ENCODE data around the gene TP53INP2. TPM values are rescaled to one million over a fixed set of nuclear protein-coding genes. Genes with fewer than 3 reads are reported as not detected.

Gene TP53INP2
- total and polyA plus RNA-seq, 2 of the 13 experiments (the other 11 are each of a cell fraction or from before 2014, with no cell fraction given), result 5.2 to 18.8 TPM

DNA sequence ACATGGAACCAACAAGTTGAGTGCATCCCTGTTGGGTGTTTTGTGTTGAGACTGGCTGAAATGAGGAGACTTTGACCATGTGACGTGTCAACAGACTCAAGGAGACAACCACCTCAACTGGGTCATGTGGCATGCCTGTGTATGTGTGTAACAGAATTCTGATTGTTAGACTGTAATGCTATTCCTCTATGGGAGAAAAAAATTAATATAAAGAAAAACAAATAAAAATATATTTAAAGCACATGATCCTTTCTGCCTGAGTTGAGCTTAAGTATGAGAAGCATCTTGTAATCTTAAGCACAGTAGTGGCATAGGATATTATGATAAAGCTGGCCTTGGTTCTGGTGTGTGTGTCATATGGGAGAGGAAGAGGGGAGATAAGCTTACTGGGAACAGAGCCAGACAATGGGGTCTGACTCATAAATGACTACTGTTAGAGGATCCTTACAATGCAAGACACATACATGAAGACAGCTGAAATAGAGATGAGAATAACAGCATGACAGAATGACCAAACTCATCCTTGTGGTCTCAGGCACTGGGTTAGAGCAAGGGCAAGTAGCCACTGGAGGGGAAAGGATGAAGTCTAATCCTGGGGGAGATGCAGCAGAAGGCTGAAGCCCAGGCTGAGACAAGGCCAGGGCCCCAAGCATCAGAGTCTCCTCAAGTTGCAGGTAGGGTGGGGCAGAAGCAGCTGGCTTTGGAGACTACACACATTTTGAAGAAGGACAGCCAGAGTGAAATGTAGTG lies 9.2 kb downstream of the TP53INP2 start (continued):
- TF ChIP-seq, protein P1, sequence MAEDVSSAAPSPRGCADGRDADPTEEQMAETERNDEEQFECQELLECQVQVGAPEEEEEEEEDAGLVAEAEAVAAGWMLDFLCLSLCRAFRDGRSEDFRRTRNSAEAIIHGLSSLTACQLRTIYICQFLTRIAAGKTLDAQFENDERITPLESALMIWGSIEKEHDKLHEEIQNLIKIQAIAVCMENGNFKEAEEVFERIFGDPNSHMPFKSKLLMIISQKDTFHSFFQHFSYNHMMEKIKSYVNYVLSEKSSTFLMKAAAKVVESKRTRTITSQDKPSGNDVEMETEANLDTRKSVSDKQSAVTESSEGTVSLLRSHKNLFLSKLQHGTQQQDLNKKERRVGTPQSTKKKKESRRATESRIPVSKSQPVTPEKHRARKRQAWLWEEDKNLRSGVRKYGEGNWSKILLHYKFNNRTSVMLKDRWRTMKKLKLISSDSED (CRISPR knock-in tag; IDR thresholded peaks at IDR 0.05), result no peak
- no peak; the same call in none of the 2 replicates for TF ChIP-seq POLR2AphosphoS2 (IDR thresholded peaks at IDR 0.05; ENCODE audit: low read depth, low read length)
- TF ChIP-seq, protein P2, sequence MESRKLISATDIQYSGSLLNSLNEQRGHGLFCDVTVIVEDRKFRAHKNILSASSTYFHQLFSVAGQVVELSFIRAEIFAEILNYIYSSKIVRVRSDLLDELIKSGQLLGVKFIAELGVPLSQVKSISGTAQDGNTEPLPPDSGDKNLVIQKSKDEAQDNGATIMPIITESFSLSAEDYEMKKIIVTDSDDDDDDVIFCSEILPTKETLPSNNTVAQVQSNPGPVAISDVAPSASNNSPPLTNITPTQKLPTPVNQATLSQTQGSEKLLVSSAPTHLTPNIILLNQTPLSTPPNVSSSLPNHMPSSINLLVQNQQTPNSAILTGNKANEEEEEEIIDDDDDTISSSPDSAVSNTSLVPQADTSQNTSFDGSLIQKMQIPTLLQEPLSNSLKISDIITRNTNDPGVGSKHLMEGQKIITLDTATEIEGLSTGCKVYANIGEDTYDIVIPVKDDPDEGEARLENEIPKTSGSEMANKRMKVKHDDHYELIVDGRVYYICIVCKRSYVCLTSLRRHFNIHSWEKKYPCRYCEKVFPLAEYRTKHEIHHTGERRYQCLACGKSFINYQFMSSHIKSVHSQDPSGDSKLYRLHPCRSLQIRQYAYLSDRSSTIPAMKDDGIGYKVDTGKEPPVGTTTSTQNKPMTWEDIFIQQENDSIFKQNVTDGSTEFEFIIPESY (CRISPR knock-in tag; IDR thresholded peaks at IDR 0.05), result no peak
- TF ChIP-seq, protein P3, sequence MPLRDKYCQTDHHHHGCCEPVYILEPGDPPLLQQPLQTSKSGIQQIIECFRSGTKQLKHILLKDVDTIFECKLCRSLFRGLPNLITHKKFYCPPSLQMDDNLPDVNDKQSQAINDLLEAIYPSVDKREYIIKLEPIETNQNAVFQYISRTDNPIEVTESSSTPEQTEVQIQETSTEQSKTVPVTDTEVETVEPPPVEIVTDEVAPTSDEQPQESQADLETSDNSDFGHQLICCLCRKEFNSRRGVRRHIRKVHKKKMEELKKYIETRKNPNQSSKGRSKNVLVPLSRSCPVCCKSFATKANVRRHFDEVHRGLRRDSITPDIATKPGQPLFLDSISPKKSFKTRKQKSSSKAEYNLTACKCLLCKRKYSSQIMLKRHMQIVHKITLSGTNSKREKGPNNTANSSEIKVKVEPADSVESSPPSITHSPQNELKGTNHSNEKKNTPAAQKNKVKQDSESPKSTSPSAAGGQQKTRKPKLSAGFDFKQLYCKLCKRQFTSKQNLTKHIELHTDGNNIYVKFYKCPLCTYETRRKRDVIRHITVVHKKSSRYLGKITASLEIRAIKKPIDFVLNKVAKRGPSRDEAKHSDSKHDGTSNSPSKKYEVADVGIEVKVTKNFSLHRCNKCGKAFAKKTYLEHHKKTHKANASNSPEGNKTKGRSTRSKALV (CRISPR knock-in tag; IDR thresholded peaks at IDR 0.05), result no peak
- TF ChIP-seq ZFP36 (IDR thresholded peaks at IDR 0.05; ENCODE audit: borderline replicate concordance, low read depth, low read length, partially characterized antibody), result no peak
- 0 out of 2 replicates have a peak, but pooled peaks have one; percentile 14 for TF ChIP-seq TBX2 (CRISPR knock-in tag; IDR thresholded peaks at IDR 0.05; ENCODE audit: borderline replicate concordance)
- TF ChIP-seq, protein P4, sequence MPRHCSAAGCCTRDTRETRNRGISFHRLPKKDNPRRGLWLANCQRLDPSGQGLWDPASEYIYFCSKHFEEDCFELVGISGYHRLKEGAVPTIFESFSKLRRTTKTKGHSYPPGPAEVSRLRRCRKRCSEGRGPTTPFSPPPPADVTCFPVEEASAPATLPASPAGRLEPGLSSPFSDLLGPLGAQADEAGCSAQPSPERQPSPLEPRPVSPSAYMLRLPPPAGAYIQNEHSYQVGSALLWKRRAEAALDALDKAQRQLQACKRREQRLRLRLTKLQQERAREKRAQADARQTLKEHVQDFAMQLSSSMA (CRISPR knock-in tag; IDR thresholded peaks at IDR 0.05), result no peak
- no peak for TF ChIP-seq HNRNPLL (IDR thresholded peaks at IDR 0.05; ENCODE audit: low read depth, low read length, poor library complexity, severe bottlenecking)
- no peak for TF ChIP-seq HMGA1 (CRISPR knock-in tag; conservative IDR thresholded peaks at IDR 0.05)
- TF ChIP-seq, protein P5, sequence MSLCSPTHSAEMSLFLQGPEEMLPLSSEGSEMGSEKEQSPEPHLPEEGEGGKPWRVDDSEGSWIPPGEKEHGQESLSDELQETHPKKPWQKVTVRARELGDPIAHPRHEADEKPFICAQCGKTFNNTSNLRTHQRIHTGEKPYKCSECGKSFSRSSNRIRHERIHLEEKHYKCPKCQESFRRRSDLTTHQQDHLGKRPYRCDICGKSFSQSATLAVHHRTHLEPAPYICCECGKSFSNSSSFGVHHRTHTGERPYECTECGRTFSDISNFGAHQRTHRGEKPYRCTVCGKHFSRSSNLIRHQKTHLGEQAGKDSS (CRISPR knock-in tag; IDR thresholded peaks at IDR 0.05; ENCODE audit: borderline replicate concordance, low read depth), result peak; percentile 77; the same call in 1 of the 2 replicates
- TF ChIP-seq FOXA3 (CRISPR knock-in tag; IDR thresholded peaks at IDR 0.05), result peak; percentile 28; the same call in 1 of the 2 replicates
- TF ChIP-seq RCOR2 (CRISPR knock-in tag; IDR thresholded peaks at IDR 0.05), result 0 out of 2 replicates have a peak, but pooled peaks have one; percentile 26
- TF ChIP-seq, protein P6, sequence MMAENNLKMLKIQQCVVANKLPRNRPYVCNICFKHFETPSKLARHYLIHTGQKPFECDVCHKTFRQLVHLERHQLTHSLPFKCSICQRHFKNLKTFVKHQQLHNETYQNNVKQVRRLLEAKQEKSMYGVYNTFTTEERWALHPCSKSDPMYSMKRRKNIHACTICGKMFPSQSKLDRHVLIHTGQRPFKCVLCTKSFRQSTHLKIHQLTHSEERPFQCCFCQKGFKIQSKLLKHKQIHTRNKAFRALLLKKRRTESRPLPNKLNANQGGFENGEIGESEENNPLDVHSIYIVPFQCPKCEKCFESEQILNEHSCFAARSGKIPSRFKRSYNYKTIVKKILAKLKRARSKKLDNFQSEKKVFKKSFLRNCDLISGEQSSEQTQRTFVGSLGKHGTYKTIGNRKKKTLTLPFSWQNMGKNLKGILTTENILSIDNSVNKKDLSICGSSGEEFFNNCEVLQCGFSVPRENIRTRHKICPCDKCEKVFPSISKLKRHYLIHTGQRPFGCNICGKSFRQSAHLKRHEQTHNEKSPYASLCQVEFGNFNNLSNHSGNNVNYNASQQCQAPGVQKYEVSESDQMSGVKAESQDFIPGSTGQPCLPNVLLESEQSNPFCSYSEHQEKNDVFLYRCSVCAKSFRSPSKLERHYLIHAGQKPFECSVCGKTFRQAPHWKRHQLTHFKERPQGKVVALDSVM (CRISPR knock-in tag; IDR thresholded peaks at IDR 0.05), result no peak
- TF ChIP-seq ZNF484 (CRISPR knock-in tag; IDR thresholded peaks at IDR 0.05; ENCODE audit: borderline replicate concordance, low read depth), result no peak
- TF ChIP-seq NONO (IDR thresholded peaks at IDR 0.05), result no peak
- no peak for TF ChIP-seq NONO (CRISPR knock-in tag; conservative IDR thresholded peaks at IDR 0.05)
- no peak for TF ChIP-seq GPN1 (CRISPR knock-in tag; IDR thresholded peaks at IDR 0.05; ENCODE audit: borderline replicate concordance)
